Activated CD8-positive, alpha-beta memory T cell treated with anti-CD3 and anti-CD28 coated beads, Interleukin-2, amount 50 U/mL, for 24 hours (primary cell): ENCODE results near the gene NDST3.

Experiments used
- DNase-seq: peaks from one replicate; pipeline ENCODE4 v3.0.0-alpha.2; 2020; ENCODE audit errors: extremely low read depth

Gene NDST3

GRCh38 chr4:118034053-118034785, at the start of gene NDST3:
TSS of gene NDST3 (plus strand) at chr4:118034486. CDS start at chr4:118053911, 19,425 bp downstream.
- peak; percentile 2 for DNase-seq

GRCh38 chr4:117986321-117986720, 48.0 kb upstream of the NDST3 start:
- no peak for DNase-seq

DNA sequence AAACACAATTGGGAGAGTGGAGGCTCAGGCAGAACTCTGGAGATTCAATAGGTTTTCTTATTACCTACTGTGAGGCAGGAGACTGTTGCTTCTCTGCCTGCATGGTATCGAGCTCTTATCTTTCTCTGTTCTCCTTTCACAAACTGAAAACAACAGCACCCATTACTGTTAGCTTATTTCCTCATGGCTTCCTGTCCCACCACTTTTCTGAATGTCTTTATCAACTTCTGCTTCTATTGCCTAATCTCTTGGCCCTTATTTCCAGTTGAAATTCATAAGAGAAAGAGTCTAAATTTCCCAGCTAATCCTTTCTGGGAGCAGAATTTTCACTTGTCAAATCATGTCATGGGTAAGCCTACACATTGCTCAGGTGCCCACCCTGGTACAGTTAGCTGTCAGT, 46.8 kb upstream of the NDST3 start:
- DNase-seq = no peak

DNA sequence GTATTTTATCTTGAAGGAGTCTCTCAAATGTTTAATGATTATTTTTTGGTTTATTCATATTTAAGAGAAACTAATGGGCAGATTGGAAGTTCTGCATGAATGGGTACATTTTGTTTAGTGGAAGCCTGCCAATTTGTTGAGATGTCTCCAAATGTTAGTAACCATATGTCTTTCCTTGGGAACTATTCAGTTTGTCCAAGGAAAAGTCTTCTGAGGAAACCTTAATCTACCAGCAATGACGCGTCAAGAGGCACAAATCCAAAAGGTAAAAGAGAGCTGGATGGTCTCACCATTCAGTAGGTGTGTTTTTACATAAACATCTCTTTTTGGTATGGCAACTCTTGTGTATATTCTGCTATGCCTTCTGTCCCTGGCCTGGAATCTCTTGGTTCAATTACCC, 37.4 kb upstream of the NDST3 start:
- no peak for DNase-seq

- no peak for DNase-seq
Observed at GRCh38 chr4:118004088-118004487, 30.2 kb upstream of the NDST3 start.

DNA sequence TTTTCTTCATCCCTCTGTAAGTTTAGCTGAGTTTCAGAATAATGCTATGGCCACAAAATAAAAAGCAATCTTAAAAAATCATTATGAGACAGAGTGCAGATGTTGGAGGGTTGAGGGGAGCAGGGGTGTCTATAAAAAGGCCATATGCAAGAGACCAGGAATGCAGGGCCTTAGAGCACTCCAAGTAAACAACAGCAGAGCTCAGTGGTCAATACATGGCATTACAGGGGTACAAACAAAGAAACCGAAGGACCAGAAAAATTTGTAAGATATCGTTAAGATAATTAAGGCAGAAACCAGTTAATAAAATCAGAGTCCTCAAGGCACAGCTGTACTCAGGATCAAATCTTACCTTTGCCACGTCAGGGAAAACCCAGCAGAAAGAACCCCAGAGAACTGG, 28.4 kb upstream of the NDST3 start:
- DNase-seq = no peak

DNA sequence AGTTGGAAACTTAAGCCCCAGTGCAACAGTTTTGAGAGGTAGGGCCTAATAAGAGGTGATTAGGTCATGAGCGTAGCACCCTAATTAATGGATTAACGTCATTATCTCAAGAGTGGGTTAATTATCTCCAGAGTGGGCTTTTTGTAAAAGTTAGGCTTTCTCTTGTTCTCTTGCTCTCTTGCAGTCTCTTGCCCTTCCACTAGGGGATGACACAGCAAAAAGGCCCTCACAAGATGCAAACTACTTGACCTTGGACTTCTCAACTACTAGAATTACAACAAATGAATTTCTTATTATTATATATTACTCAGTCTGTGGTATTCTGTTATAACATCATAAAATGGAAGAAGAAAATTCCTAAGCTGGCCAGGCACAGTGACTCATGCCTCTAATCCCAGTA, 22.1 kb upstream of the NDST3 start:
- no peak for DNase-seq

GRCh38 chr4:118014831-118015230, 19.5 kb upstream of the NDST3 start:
- DNase-seq = no peak

- DNase-seq = no peak
Observed at GRCh38 chr4:118018381-118019145, 15.7 kb upstream of the NDST3 start.

DNA sequence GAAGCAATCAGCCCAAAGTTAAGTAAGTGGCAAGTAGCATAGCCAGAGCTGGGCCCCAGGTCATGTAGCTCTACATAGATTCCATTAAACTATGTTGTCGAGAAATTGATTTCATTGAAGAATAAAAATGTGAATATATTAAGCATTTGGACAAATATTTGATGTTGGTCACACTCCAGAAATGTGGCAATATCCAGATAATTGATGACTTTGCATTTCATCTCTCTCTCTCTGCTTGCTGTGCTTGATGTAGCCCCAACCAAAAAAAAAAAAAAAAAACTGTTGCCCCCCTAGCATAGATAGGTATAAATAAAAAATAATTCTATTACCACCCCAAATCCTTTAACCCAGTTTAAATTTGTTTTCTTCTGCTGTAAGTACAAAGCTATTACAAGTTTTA, 7.5 kb upstream of the NDST3 start:
- no peak for DNase-seq

DNA sequence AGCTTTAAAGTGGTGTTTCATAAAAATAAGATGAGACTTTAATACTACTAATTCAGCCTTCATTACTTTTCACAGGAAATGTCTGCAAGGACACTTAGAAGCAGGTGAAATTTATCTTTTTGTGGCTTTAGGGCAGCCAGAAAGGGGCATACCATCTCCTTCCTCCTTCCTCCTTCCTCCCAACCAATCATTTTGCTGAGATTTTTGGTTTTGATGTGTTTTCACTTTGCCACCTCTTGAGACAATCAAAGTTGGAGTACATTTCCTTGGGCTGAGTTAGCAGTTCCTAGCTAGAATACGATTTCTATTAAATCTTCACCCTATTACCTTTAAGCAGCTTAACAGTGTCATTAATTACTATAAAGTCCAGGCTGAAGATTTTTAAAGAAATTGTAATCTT, 5.1 kb upstream of the NDST3 start:
- no peak for DNase-seq

GRCh38 chr4:118032691-118033090, 1.6 kb upstream of the NDST3 start:
- DNase-seq = no peak

GRCh38 chr4:118033148-118034052, 886 bp upstream of the NDST3 start:
- no peak for DNase-seq

- no peak for DNase-seq
Observed at GRCh38 chr4:118035309-118035708, 1.0 kb downstream of the NDST3 start.

DNA sequence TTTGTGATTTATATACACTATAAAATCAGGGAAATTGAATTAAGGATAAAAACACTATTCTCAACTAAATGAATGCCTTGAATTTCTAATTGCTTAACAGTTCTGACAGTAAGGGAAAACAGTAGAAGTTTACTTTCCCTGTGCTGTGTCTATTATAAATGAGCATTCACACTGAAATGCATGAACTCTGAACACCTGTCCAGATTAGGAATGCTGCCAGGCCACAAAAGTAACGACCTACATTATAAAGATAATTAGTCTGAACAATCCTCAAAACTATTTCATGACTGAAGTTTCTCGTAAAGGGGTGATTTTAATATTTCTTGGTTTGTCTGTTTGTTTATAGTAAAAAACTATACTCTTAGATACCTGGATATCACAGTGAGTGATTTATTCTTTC, 2.0 kb downstream of the NDST3 start:
- DNase-seq = no peak

DNA sequence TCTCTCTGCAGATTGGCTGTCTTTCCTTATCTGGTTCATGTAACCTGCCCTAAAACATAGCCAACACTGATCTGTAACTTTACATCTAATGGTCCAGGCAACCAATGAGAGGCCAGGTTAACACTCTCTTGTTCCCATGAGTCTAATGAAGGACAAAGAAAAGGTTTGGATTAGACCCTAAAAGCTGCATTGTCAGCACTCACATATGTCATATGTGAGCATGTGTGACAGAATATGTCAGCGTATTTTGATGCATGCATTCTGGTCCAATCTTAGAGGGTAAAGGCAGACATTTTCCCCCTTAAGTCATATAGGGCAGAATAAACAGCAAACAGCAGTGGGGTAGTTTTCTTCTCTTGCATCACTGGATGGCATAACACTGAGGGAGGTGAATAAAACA, 3.7 kb downstream of the NDST3 start:
- DNase-seq = no peak

DNA sequence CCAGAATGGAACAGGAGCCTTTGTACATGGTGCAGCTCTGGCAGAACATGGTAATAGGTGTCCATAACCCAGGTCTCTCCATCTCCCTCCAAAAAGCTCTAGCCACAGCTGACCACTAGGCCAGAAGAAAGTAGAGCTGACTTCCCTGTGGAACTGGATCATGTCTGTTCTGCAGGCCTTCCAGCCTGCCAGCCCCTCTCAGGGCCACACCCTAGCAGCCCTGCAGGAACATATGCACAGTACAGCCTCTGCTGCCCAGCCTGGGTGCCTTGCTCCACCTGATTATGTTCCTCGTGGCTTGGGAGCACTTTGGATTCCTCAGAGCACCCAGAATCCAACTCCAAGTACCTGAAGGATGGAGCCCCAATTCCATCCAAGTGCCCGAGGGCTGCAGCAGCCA, 12.0 kb downstream of the NDST3 start:
- DNase-seq = no peak

GRCh38 chr4:118047043-118047442, 12.8 kb downstream of the NDST3 start:
- DNase-seq = no peak

DNA sequence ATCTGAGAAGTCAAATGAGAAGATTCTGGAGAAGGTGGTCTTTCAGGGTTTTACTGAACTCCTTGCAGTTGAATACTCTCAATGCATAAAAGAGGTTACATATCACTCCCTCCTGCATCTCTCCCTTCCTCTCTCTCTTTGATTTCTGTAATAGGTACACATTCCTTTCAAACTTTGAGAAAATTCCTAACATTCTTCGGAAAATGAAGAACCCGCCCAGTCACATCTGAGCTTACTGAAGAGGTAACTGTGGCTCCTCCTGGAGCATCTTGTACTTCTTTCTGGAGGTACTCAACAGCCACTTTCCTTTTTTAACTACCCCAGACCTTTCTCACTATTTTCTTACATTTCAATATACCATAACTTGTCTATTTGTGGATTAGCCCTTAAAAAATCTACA, 24.7 kb downstream of the NDST3 start:
- no peak for DNase-seq

DNA sequence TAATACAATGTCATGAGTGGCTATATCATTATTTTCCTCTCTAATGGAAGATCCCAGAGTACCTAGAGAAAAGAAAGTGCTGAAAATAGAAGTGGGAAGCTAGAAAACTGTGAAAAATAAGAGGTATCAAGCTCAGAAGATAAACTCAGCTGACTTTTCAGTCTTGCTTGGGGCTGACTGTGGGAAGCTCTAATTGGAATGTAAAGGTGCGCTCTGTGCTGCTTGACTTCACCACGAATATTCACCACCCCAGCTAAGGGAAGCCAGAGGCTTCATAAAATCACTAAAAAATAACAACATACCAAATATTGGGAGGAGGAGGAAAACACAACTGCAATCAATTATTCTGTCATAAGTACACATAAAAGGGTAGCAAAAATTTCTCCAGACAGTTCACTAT, 25.1 kb downstream of the NDST3 start:
- no peak for DNase-seq

DNA sequence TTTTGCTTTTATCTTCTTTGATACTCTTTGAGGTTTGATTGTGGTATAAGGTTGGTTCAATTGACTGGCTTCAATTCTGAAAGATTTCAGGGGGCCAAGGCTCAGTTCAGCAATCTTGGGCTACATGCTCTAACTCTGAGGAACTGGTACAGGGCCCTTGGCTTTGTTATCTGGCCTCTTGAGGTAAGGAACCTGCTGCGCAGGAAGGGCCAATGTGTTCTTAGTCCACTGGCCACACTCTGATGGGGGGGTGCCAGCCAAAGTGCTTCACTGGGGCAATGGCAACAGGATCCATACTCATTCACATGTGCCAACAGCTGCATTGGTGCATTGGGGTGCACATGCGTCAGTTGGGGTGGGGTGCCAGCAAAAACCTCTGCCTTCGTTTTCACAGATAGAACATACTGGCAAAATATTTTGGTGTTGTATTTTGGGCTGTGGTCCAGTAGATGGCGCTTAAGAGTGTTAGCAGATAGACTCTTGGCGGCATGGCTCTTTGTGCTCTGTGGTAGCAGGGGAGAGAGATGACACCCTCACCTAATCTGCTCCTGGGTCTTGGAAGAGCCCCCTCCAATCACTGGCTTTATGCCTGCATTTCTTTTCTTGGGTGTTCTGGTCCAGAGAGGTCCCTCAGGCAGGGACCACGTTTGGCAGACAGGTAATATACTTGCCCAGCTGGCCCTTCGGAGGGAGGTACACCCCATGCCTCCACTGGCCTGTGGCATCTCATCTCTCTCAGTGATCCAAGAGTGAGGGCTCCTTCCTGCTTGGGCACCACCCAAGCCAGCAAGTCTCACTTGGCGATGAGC, 42.9 kb downstream of the NDST3 start:
- no peak for DNase-seq

- no peak for DNase-seq
Observed at GRCh38 chr4:118077767-118078105, 43.5 kb downstream of the NDST3 start.
